Measurements from ENCODE around the gene CUL7. TPM values are rescaled to one million over a fixed set of nuclear protein-coding genes. Genes with fewer than 3 reads are reported as not detected.

CUL7 gene
- total and polyA plus RNA-seq, 9 of the 15 experiments (the other 6 are each of a cell fraction or from before 2014, with no cell fraction given), result 0.44 to 20.1 (median 8.6) TPM

DNA sequence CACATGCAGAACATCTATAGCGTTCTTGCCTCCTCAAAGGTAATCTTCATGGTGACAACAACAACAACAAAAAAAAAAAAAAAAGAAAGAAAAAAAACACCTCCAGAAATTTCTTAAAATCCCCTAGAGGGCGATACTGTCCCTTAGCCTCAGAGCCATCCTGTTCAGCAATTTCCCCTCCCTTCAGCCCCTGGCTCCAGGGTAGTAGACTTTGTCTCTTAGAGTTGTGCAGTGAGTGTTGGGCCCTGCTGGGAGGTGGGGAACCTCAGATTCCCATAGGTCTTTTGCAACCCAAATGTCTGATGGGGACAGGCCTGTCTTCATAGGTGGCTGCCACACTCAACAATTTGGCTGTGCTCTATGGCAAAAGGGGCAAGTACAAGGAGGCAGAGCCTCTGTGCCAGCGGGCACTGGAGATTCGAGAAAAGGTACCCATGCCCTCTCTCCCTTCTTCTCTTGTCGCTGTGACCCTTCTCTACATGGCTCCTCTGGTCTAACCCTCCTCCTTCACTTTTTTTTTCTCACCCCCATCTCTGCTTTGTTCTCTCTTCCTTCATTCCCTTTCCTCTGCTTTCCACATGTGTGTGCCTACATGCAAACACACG, 16.5 kb upstream of the CUL7 start (continued):
- TF ChIP-seq RAD21 (CRISPR knock-in tag; conservative IDR thresholded peaks at IDR 0.05 in 1 of 2, IDR thresholded peaks at IDR 0.05 in 1 of 2), result peak; percentile 68 to 77
- TF ChIP-seq ZNF146 (CRISPR knock-in tag; IDR thresholded peaks at IDR 0.05; ENCODE audit: unreplicated experiment), result no peak
- TF ChIP-seq, protein P1, sequence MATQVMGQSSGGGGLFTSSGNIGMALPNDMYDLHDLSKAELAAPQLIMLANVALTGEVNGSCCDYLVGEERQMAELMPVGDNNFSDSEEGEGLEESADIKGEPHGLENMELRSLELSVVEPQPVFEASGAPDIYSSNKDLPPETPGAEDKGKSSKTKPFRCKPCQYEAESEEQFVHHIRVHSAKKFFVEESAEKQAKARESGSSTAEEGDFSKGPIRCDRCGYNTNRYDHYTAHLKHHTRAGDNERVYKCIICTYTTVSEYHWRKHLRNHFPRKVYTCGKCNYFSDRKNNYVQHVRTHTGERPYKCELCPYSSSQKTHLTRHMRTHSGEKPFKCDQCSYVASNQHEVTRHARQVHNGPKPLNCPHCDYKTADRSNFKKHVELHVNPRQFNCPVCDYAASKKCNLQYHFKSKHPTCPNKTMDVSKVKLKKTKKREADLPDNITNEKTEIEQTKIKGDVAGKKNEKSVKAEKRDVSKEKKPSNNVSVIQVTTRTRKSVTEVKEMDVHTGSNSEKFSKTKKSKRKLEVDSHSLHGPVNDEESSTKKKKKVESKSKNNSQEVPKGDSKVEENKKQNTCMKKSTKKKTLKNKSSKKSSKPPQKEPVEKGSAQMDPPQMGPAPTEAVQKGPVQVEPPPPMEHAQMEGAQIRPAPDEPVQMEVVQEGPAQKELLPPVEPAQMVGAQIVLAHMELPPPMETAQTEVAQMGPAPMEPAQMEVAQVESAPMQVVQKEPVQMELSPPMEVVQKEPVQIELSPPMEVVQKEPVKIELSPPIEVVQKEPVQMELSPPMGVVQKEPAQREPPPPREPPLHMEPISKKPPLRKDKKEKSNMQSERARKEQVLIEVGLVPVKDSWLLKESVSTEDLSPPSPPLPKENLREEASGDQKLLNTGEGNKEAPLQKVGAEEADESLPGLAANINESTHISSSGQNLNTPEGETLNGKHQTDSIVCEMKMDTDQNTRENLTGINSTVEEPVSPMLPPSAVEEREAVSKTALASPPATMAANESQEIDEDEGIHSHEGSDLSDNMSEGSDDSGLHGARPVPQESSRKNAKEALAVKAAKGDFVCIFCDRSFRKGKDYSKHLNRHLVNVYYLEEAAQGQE (IDR thresholded peaks at IDR 0.05; ENCODE audit: borderline replicate concordance), result peak; percentile 80
- TF ChIP-seq, protein P1 (CRISPR knock-in tag; IDR thresholded peaks at IDR 0.05; ENCODE audit: low read depth), result no peak
- no peak for TF ChIP-seq CHD2 (IDR thresholded peaks at IDR 0.05; ENCODE audit: low read depth, low read length)
- TF ChIP-seq SLC30A9 (CRISPR knock-in tag; IDR thresholded peaks at IDR 0.05), result no peak
- TF ChIP-seq, protein P2, sequence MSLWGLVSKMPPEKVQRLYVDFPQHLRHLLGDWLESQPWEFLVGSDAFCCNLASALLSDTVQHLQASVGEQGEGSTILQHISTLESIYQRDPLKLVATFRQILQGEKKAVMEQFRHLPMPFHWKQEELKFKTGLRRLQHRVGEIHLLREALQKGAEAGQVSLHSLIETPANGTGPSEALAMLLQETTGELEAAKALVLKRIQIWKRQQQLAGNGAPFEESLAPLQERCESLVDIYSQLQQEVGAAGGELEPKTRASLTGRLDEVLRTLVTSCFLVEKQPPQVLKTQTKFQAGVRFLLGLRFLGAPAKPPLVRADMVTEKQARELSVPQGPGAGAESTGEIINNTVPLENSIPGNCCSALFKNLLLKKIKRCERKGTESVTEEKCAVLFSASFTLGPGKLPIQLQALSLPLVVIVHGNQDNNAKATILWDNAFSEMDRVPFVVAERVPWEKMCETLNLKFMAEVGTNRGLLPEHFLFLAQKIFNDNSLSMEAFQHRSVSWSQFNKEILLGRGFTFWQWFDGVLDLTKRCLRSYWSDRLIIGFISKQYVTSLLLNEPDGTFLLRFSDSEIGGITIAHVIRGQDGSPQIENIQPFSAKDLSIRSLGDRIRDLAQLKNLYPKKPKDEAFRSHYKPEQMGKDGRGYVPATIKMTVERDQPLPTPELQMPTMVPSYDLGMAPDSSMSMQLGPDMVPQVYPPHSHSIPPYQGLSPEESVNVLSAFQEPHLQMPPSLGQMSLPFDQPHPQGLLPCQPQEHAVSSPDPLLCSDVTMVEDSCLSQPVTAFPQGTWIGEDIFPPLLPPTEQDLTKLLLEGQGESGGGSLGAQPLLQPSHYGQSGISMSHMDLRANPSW (CRISPR knock-in tag; IDR thresholded peaks at IDR 0.05), result no peak
- peak; percentile 99 for TF ChIP-seq ZNF384 (IDR thresholded peaks at IDR 0.05; ENCODE audit: low read depth, low read length)
- TF ChIP-seq SMC3 (conservative IDR thresholded peaks at IDR 0.05; ENCODE audit: insufficient read depth, low read depth, low read length), result peak; percentile 51
- TF ChIP-seq, protein P3, sequence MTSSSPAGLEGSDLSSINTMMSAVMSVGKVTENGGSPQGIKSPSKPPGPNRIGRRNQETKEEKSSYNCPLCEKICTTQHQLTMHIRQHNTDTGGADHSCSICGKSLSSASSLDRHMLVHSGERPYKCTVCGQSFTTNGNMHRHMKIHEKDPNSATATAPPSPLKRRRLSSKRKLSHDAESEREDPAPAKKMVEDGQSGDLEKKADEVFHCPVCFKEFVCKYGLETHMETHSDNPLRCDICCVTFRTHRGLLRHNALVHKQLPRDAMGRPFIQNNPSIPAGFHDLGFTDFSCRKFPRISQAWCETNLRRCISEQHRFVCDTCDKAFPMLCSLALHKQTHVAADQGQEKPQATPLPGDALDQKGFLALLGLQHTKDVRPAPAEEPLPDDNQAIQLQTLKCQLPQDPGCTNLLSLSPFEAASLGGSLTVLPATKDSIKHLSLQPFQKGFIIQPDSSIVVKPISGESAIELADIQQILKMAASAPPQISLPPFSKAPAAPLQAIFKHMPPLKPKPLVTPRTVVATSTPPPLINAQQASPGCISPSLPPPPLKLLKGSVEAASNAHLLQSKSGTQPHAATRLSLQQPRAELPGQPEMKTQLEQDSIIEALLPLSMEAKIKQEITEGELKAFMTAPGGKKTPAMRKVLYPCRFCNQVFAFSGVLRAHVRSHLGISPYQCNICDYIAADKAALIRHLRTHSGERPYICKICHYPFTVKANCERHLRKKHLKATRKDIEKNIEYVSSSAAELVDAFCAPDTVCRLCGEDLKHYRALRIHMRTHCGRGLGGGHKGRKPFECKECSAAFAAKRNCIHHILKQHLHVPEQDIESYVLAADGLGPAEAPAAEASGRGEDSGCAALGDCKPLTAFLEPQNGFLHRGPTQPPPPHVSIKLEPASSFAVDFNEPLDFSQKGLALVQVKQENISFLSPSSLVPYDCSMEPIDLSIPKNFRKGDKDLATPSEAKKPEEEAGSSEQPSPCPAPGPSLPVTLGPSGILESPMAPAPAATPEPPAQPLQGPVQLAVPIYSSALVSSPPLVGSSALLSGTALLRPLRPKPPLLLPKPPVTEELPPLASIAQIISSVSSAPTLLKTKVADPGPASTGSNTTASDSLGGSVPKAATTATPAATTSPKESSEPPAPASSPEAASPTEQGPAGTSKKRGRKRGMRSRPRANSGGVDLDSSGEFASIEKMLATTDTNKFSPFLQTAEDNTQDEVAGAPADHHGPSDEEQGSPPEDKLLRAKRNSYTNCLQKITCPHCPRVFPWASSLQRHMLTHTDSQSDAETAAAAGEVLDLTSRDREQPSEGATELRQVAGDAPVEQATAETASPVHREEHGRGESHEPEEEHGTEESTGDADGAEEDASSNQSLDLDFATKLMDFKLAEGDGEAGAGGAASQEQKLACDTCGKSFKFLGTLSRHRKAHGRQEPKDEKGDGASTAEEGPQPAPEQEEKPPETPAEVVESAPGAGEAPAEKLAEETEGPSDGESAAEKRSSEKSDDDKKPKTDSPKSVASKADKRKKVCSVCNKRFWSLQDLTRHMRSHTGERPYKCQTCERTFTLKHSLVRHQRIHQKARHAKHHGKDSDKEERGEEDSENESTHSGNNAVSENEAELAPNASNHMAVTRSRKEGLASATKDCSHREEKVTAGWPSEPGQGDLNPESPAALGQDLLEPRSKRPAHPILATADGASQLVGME (CRISPR knock-in tag; IDR thresholded peaks at IDR 0.05), result 0 out of 2 replicates have a peak, but pooled peaks have one; percentile 32
- TF ChIP-seq FOXK2 (conservative IDR thresholded peaks at IDR 0.05 in 1 of 2, IDR thresholded peaks at IDR 0.05 in 1 of 2; ENCODE audit: low read depth in 2 of 2), result peak; percentile 55 to 82; a peak in 3 of 4 replicates
